SK-N-SH treated with all-trans-retinoic acid at 6 μM for 48 hours (cell line): Measurements from ENCODE around the gene SLC52A3.

Experiments
- ARNTL ChIP-seq: fragments of 450-650 bp; formaldehyde crosslinking; IDR thresholded peaks from 2 replicates; pipeline ENCODE4 v1.5.0; 2020; ENCODE audit warnings: low read depth, mild to moderate bottlenecking, moderate library complexity, borderline replicate concordance
- BACH2 ChIP-seq: fragments of 250-450 bp; sonication (Bioruptor Pico); IDR thresholded peaks from 2 replicates; pipeline ENCODE4 v1.9.0; 2021; ENCODE audit warnings: mild to moderate bottlenecking, borderline replicate concordance
- PPARA ChIP-seq: fragments of 250-450 bp; sonication (Bioruptor Pico); IDR thresholded peaks from 2 replicates; pipeline ENCODE4 v1.5.0; 2020; ENCODE audit warnings: mild to moderate bottlenecking, borderline replicate concordance
- RARB ChIP-seq: fragments of 250-450 bp; sonication (Bioruptor Pico); IDR thresholded peaks from 2 replicates; pipeline ENCODE4 v1.8.0; 2021; ENCODE audit warnings: mild to moderate bottlenecking, moderate library complexity
- TOX ChIP-seq: fragments of 250-450 bp; sonication (Bioruptor Pico); IDR thresholded peaks from 2 replicates; pipeline ENCODE4 v1.8.0; 2021; ENCODE audit warnings: mild to moderate bottlenecking, moderate library complexity, borderline replicate concordance
- ZC3H10 ChIP-seq: fragments of 250-450 bp; sonication (Bioruptor Pico); IDR thresholded peaks from 2 replicates; pipeline ENCODE4 v1.5.1; 2021; ENCODE audit warnings: mild to moderate bottlenecking, moderate library complexity
- ZFP3 ChIP-seq: fragments of 250-450 bp; sonication (Bioruptor Pico); IDR thresholded peaks from 2 replicates; pipeline ENCODE4 v1.5.0; 2020; ENCODE audit warnings: mild to moderate bottlenecking, moderate library complexity
- ZFP30 ChIP-seq: fragments of 450-650 bp; formaldehyde crosslinking; IDR thresholded peaks from 2 replicates; pipeline ENCODE4 v1.5.0; 2022; ENCODE audit warnings: mild to moderate bottlenecking, moderate library complexity
- ZNF8 ChIP-seq: fragments of 450-650 bp; formaldehyde crosslinking; IDR thresholded peaks from 2 replicates; pipeline ENCODE4 v1.5.0; 2020; ENCODE audit warnings: mild to moderate bottlenecking, moderate library complexity
- TF ChIP-seq, protein P1 (sequence below): fragments of 250-450 bp; sonication (Bioruptor Pico); IDR thresholded peaks from 2 replicates; pipeline ENCODE4 v1.5.0; 2020; ENCODE audit warnings: mild to moderate bottlenecking, moderate library complexity
- TF ChIP-seq, protein P2 (sequence below): fragments of 250-450 bp; sonication (Bioruptor Pico); IDR thresholded peaks from 2 replicates; pipeline ENCODE4 v1.5.1; 2020; ENCODE audit warnings: low read depth, mild to moderate bottlenecking, moderate library complexity
- TF ChIP-seq, protein P3 (sequence below): fragments of 250-450 bp; sonication (Bioruptor Pico); IDR thresholded peaks from 2 replicates; pipeline ENCODE4 v1.8.0; 2020; ENCODE audit warnings: mild to moderate bottlenecking, moderate library complexity, borderline replicate concordance

DNA sequence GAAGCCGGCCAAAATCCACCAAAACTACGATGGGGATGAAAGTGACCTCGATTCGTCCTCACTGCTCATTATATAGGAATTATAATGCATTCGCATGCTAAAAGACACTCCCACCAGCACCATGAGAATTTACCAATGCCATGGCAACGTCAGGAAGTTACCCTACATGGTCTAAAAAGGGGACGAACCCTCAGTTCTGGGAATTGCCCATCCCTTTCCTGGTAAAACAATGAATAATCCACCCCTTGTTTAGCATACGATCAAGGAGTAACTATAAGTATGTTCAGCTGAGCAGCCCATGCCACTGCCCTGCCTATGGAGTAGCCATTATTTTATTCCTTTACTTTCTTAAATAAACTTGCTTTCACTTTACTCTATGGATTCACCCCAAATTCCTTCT is 45.1 kb upstream of the SLC52A3 start:
- no peak for TF ChIP-seq ZFP30 (CRISPR knock-in tag)
- TF ChIP-seq, protein P1, sequence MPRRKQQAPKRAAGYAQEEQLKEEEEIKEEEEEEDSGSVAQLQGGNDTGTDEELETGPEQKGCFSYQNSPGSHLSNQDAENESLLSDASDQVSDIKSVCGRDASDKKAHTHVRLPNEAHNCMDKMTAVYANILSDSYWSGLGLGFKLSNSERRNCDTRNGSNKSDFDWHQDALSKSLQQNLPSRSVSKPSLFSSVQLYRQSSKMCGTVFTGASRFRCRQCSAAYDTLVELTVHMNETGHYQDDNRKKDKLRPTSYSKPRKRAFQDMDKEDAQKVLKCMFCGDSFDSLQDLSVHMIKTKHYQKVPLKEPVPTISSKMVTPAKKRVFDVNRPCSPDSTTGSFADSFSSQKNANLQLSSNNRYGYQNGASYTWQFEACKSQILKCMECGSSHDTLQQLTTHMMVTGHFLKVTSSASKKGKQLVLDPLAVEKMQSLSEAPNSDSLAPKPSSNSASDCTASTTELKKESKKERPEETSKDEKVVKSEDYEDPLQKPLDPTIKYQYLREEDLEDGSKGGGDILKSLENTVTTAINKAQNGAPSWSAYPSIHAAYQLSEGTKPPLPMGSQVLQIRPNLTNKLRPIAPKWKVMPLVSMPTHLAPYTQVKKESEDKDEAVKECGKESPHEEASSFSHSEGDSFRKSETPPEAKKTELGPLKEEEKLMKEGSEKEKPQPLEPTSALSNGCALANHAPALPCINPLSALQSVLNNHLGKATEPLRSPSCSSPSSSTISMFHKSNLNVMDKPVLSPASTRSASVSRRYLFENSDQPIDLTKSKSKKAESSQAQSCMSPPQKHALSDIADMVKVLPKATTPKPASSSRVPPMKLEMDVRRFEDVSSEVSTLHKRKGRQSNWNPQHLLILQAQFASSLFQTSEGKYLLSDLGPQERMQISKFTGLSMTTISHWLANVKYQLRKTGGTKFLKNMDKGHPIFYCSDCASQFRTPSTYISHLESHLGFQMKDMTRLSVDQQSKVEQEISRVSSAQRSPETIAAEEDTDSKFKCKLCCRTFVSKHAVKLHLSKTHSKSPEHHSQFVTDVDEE = no peak
- TF ChIP-seq, protein P2, sequence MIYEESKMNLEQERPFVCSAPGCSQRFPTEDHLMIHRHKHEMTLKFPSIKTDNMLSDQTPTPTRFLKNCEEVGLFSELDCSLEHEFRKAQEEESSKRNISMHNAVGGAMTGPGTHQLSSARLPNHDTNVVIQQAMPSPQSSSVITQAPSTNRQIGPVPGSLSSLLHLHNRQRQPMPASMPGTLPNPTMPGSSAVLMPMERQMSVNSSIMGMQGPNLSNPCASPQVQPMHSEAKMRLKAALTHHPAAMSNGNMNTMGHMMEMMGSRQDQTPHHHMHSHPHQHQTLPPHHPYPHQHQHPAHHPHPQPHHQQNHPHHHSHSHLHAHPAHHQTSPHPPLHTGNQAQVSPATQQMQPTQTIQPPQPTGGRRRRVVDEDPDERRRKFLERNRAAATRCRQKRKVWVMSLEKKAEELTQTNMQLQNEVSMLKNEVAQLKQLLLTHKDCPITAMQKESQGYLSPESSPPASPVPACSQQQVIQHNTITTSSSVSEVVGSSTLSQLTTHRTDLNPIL (CRISPR knock-in tag) = no peak
- no peak for TF ChIP-seq PPARA (CRISPR knock-in tag)
- TF ChIP-seq ZC3H10 (CRISPR knock-in tag) = no peak
- no peak for TF ChIP-seq RARB
- TF ChIP-seq ARNTL (CRISPR knock-in tag) = no peak
- no peak for TF ChIP-seq ZFP3
- no peak for TF ChIP-seq TOX
- no peak for TF ChIP-seq BACH2 (CRISPR knock-in tag)
- TF ChIP-seq ZNF8 (CRISPR knock-in tag) = no peak
- TF ChIP-seq, protein P3, sequence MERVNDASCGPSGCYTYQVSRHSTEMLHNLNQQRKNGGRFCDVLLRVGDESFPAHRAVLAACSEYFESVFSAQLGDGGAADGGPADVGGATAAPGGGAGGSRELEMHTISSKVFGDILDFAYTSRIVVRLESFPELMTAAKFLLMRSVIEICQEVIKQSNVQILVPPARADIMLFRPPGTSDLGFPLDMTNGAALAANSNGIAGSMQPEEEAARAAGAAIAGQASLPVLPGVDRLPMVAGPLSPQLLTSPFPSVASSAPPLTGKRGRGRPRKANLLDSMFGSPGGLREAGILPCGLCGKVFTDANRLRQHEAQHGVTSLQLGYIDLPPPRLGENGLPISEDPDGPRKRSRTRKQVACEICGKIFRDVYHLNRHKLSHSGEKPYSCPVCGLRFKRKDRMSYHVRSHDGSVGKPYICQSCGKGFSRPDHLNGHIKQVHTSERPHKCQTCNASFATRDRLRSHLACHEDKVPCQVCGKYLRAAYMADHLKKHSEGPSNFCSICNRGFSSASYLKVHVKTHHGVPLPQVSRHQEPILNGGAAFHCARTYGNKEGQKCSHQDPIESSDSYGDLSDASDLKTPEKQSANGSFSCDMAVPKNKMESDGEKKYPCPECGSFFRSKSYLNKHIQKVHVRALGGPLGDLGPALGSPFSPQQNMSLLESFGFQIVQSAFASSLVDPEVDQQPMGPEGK (CRISPR knock-in tag) = no peak
